NT2/D1 (cell line): ENCODE data around the gene PBX1.

Source experiments
- SUZ12 ChIP-seq: IDR thresholded peaks from 2 replicates; pipeline ENCODE4 v1.6.1; 2011; ENCODE audit not compliant: insufficient read length, insufficient read depth; ENCODE audit errors: extremely low read depth
- ZNF274 ChIP-seq: IDR thresholded peaks from 2 replicates; pipeline ENCODE4 v1.6.1; 2011; ENCODE audit warnings: mild to moderate bottlenecking, low read depth, low read length

DNA sequence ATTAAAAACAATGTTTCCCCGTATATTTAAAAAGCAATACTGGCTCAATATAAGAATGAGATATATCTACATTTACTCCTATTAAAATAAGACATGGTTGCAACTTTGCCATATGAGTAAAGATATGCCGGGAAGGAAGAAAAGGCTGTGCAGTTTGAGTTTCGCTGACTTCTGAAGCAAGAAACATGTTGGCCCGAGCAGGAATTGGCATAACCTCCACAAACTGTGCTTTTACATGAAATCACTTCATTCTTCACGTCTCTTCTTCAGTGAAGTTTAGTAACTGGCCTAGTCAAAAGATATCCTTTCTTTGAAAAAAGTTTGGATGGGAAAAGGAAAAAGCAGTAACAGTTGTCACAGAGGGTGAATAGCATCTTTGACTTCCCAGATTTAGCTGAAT lies 342.0 kb downstream of the PBX1 start:
- no peak for TF ChIP-seq SUZ12
- no peak for TF ChIP-seq ZNF274
